Stimulated activated CD8-positive, alpha-beta memory T cell treated with anti-CD3 and anti-CD28 coated beads, Interleukin-15, amount 100 ng/mL, for 1 hour (primary cell): Measurements from ENCODE around the gene PRSS23.

Source experiments
- DNase-seq: peaks from one replicate; pipeline ENCODE4 v3.0.0-alpha.2; 2020; ENCODE audit warnings: low read depth

PRSS23 gene

DNA sequence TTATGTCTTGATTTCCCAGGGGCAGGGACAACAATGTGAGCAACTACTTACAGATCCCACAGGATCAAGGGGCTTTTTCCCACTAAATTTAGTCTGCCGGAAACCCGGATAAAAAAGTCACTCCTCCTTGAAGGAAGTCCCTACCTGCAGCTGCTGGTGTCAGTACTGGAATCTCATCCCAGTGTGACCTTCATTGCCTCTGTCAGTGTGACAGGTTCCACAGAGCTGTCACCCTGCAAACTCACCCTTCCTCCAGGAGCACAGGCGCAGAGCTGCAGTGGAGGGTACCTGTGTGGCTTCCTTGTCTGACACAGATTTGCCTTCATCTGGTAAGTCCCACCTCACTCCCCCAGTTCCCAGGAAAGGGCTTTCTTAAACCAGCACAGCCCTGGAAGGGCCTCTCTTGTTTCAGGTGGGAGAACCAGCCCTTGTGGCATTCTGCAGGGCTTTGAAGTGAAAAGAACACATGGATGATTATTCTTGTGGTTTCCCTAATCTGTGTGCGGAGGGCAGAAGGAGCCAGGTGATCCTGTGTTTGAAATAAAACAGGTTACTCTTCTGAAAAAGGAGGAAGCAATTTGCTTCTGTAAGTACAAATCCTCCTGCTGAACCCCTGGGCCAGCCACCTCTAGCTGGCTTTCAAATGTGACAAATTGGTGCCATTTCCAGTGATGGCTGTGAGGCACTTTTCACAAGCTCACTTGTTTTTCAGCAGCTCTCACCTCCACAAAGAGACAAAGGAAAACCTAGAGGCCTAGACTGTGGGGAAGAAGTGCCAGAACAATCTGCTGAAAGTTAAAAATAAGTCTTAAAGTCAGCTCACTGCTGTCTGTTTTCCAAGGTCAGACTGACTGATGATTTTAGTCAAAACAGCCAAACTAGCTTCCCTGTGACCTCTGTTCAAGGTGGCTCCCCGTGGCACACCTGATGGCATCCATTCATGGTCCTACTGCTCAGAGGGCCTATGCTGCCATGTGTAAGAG, 9.2 kb upstream of the PRSS23 start:
- no peak for DNase-seq

GRCh38 chr11:86792150-86792549, 8.2 kb upstream of the PRSS23 start:
- no peak for DNase-seq

DNA sequence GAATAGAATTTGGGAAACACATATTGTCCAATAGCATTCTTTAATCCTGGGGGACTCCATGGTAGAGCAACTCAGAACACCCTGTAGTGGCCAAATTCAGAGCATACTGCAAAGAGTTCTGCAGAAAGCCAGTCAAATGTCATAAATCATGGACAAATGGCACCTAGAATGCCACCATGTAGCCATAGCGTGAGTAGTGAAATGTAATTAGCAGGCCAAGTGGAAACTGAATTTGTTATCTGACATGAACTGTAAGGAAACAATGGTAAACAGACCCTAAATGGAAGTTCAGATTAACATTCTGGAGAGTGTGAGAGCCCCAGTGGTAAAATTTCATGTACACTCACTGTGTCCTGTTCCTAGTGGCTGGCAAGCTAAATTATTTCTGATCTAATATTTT, 7.0 kb upstream of the PRSS23 start:
- no peak for DNase-seq

DNA sequence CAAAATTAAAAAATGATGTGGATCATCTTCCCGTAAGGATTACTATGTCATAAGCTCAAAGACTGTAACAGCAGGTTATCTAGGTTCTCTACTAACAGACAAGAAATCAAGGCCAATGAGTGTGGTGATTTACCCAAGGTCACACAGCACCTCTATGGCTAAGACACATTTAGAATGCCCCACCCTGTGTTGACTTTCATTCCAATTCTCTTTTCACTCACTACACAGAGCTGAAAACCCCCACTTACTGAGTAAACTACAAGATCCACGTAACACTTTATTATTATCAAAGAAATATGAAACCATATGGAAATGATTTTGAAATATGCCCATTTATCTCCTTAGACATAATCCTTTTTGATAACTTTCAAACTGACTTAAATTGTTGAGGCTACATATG, 4.8 kb upstream of the PRSS23 start:
- DNase-seq: no peak

GRCh38 chr11:86795949-86796348, 4.4 kb upstream of the PRSS23 start:
- no peak for DNase-seq

GRCh38 chr11:86797133-86797532, 3.2 kb upstream of the PRSS23 start:
- no peak for DNase-seq

GRCh38 chr11:86798988-86799387, 1.4 kb upstream of the PRSS23 start:
- no peak for DNase-seq

- no peak for DNase-seq
Measured at GRCh38 chr11:86799680-86800075, 664 bp upstream of the PRSS23 start.

DNA sequence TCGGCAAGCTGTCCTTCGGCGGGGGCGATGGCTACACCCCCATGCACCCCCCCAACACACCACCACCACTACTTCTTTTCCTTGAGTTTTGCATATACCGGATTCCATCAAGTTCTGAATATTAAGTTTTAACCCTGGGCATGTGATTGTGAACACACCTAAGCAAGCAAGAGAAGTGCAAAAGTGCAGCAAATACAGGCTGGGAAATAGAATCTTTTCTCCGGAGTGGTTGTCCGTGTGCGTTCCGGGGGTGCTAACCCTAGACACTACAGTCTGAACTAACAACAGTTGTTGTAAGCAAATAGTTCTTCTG, 574 bp downstream of the PRSS23 start:
- no peak for DNase-seq

DNA sequence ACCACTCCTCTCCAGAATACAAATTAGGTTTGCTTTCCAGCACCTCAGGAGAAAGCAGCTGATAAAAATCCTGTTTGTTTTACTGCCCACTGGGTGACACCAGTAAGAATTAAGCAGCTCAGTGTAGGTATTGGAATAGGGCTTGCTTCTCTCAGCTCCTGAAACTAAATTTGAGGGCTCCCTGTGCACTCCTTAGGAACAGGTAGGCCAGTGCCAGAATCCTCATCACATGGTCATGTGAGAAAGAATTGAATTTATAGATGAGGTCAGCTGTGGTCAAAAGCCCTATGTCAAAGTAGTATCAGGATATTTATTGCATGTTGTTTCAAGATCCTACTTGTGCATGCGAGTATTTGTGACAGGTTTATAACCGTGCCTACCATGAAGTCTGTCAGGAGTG, 1.0 kb downstream of the PRSS23 start:
- no peak for DNase-seq

DNA sequence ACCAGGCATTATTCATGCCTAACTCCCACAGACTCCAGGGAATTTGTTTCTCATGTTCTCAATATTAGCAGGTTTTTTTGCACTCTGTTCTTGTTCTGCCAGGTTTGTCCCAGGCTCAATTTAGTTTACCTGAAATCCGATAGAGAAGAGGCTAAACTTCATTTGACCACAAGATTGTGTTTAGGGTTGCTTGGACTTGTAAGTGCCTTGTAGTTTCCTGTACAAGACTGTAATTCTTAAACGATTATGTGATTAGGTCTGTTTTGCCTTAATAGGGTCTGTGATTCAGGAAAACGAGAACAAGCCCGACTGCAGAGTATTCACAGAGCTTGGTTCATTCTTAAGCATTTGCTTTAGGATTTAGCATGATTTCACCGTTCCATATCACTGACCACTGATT, 1.8 kb downstream of the PRSS23 start:
- DNase-seq: no peak

GRCh38 chr11:86802601-86803051, 2.3 kb downstream of the PRSS23 start:
- DNase-seq: no peak

GRCh38 chr11:86803136-86804045, 3.0 kb downstream of the PRSS23 start:
- DNase-seq: no peak

DNA sequence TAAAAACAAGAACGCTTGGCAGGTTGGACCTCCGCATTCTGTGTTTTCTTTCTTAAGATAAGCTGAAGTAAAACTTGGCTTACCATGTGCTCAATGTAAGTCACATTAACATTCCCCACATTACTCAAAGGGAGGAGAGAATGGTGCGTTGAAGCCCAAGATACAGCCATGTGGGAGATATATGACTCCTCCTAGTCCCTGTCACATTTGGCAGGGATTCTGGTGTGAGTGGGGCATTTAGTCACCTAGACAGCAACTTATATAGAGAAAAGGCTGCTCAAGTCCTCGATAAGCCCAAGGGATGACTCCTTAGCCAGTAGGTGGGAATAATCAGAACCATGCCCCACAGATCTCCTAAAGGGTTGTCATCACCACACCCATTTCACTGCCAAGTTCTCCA, 4.6 kb downstream of the PRSS23 start:
- DNase-seq: no peak

DNA sequence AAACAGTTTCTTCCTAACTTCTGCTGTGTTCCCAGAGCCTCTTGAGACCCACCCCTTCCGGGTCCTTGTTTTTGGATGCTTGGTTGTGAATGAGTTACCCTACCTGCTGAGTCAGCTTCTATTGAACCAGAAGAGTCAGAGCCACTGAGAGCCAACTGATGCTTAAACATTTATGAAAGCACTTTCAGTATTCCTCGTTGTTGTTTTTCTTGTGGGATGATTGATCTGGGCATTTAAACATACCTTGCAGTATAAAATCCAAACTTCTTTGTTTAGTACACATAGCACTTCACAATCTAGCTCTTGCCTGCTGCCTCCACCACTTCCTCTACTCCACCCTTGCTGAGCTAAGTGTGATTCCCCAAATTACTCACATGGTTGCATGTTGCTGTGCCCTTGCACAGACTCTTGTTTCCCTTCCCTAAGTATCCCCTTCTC, 5.5 kb downstream of the PRSS23 start:
- no peak for DNase-seq

- DNase-seq: no peak
Measured at GRCh38 chr11:86806903-86807302, 6.6 kb downstream of the PRSS23 start.

DNA sequence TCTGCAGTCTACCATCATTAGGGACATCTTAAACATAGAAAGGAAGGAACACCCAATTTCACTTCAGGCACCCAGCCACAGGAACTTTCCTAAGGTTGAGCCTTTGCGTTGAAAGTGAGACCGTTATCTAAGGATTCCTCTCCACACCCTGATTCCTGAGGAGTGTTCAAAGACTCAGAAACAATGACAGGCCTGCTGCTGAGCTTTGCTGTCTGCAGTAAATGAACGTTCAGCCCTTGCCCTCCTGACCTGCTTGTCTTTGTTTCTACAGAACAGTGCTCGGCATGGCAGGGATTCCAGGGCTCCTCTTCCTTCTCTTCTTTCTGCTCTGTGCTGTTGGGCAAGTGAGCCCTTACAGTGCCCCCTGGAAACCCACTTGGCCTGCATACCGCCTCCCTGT, 7.0 kb downstream of the PRSS23 start:
- DNase-seq: no peak

- no peak for DNase-seq
Measured at GRCh38 chr11:86809561-86809960, 9.2 kb downstream of the PRSS23 start.

- no peak for DNase-seq
Measured at GRCh38 chr11:86810288-86810687, 9.9 kb downstream of the PRSS23 start.

GRCh38 chr11:86811637-86812321, 11.4 kb downstream of the PRSS23 start:
- DNase-seq: no peak

- no peak for DNase-seq
Measured at GRCh38 chr11:86812322-86812670, 12.0 kb downstream of the PRSS23 start.

DNA sequence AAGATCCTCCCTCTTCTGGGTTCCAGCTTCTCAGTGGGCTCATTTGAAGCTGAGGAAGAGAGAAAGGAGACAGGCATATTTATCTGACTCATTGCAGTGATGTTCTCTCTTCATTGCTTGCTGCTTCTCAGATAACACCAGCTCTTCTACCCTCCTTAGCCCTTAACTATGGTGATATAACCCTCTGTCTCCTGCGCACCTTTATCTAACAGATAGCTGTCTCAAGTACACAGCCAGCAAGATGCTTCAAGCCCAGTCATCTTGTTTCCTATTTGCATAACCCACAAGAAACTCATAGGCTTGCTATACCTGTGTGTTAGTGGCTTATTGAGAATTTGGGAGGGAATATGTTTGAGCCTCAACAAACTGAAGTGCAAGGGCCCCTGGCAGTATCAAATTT, 12.6 kb downstream of the PRSS23 start:
- DNase-seq: no peak
